Skeletal muscle satellite cell (primary cell): ENCODE data around the gene GUCA2A.

ENCODE experiments used
- H3K27me3 ChIP-seq: 2 replicates; pipeline ENCODE4 v1.7.0; 2013; ENCODE audit warnings: low read length; ENCODE audit not compliant: control insufficient read depth, insufficient read depth
- H3K36me3 ChIP-seq: 2 replicates; pipeline ENCODE4 v1.7.0; 2013; ENCODE audit warnings: mild to moderate bottlenecking, control low read depth, low read length; ENCODE audit not compliant: insufficient read depth
- H3K4me1 ChIP-seq: 2 replicates; pipeline ENCODE4 v1.7.0; 2013; ENCODE audit warnings: low read length; ENCODE audit not compliant: control insufficient read depth, insufficient read depth
- H3K4me2 ChIP-seq: 2 replicates; pipeline ENCODE4 v1.7.0; 2013; ENCODE audit warnings: mild to moderate bottlenecking, low read length
- H3K4me3 ChIP-seq: 2 replicates; pipeline ENCODE4 v1.7.0; 2013; ENCODE audit warnings: low read length
- H3K9ac ChIP-seq: 2 replicates; pipeline ENCODE4 v1.7.0; 2013; ENCODE audit warnings: mild to moderate bottlenecking, low read depth, low read length, moderate library complexity
- H3K9me3 ChIP-seq: replicated peaks from 2 replicates; pipeline ENCODE4 v1.7.0; 2013; ENCODE audit warnings: mild to moderate bottlenecking, control low read depth, low read length

The GUCA2A gene

GRCh38 chr1:42165511-42166210, 1.1 kb upstream of the GUCA2A start:
- H3K9ac ChIP-seq = no peak overlapping the region
- no peak overlapping the region for H3K4me3 ChIP-seq
- H3K36me3 ChIP-seq = no peaks in the 10 kb centered on the region
- no peaks in the 10 kb centered on the region for H3K9me3 ChIP-seq
- H3K4me1 ChIP-seq = peaks cover 3% of the 10 kb centered on the region
- H3K4me2 ChIP-seq = no peak overlapping the region
- peaks cover 3% of the 10 kb centered on the region for H3K27me3 ChIP-seq

DNA sequence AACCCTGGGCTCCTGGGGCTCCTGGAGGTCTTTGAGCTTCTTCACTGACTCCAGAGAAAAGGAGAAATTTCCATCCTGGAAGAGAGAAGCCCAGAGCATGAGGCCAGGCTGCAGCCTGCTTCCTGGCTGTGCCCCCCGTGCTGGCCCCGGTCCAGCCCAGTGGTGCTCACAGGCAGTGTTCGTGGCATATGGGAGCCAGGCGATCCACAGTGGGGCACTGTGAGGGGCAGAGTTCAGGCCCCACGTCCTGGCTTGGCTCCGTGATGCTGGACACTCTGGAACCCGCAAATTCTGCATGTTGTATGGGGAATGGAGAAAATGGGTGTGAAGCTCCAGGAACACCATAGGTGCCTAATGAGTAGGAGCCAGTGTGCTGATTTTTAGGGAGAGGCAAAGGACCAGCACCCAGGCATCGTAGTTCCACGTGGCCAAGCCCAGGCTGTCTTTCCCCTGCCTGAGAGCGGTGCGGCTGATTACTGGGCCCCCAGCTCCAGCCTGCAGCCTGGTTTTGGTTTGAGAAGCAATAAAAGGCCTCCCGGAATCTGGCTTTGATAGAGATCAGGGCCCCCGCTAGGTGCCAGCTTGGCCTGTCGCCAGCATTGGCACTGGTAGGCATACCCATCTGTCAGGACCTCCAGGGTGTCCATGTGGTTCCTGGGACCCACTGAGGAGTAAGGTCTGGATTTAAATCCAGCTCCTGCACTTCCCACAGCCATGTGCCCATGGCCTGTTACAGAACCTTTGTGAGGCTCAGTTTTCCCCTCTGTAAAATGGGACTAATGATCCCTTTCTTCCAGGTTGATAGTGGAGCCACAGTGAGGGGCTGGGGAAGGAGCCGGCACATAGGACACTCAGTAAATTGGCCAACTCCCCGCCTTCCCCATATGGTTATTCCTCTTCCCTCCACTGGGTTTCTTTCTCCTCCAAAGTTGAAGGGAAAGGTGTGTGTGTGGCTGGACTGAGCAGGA, 725 bp downstream of the GUCA2A start:
- Histone ChIP-seq H3K9me3 (no peaks in the 10 kb centered on the region), H3K36me3 (no peaks in the 10 kb centered on the region), H3K4me1 (peaks cover 3% of the 10 kb centered on the region), H3K9ac (no peak overlapping the region), H3K27me3 (peaks cover 9% of the 10 kb centered on the region), H3K4me2 (no peak overlapping the region), H3K4me3 (no peak overlapping the region)

DNA sequence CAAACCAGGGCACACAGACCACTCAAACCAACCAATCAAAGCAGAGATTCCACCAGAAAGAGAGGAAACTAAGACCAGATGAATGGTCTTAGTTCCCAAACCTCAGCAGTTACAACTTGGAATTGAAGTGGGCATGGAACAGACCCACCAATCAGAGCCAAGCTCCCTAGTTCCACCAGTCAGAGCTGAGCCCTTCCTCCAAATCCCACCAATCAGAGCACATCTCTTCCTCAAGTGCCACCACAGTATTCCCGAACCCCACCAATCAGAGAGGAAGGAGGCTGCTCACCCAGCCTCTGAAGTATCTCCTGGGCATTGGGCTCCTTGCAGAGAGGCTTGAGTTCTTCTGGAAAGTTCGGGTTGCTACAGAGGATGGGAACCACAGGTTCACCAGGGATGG, 1.4 kb downstream of the GUCA2A start:
- Histone ChIP-seq H3K27me3 (peaks cover 9% of the 10 kb centered on the region), H3K9me3 (no peaks in the 10 kb centered on the region), H3K4me1 (peaks cover 3% of the 10 kb centered on the region), H3K9ac (no peak overlapping the region), H3K4me3 (no peak overlapping the region), H3K36me3 (no peaks in the 10 kb centered on the region), H3K4me2 (no peak overlapping the region)

- H3K4me2 ChIP-seq = no peak overlapping the region
These were observed 2.4 kb downstream of the GUCA2A start for GRCh38 chr1:42162181-42162580.

DNA sequence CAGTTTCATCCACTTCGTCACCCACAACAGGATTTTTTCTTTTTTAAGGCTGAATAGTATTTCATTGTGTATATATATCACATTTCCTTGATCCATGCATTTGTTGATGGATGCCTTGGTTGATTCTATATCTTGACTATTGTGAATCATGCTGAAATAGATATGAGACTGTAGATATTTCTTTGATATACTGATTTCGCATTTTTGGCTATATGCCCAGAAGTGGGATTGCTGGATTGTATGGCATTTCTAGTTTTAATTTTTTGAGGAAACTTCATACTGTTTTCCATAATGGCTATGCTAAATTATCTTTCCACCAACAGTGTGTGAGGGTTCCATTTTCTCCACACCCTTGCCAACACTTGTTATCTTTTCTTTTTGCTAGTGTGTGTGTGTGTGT, 6.4 kb downstream of the GUCA2A start:
- no peaks in the 10 kb centered on the region for H3K4me1 ChIP-seq
- peaks cover 12% of the 10 kb centered on the region for H3K27me3 ChIP-seq
- no peaks in the 10 kb centered on the region for H3K9me3 ChIP-seq
- H3K9ac ChIP-seq = no peak overlapping the region
- H3K36me3 ChIP-seq = no peaks in the 10 kb centered on the region
- H3K4me2 ChIP-seq = no peak overlapping the region
- H3K4me3 ChIP-seq = no peak overlapping the region

More at GRCh38 chr1:42162181-42162580, 2.4 kb downstream of the GUCA2A start:
- Histone ChIP-seq H3K9ac (no peak overlapping the region), H3K9me3 (no peaks in the 10 kb centered on the region), H3K36me3 (no peaks in the 10 kb centered on the region), H3K4me3 (no peak overlapping the region), H3K4me1 (peaks cover 3% of the 10 kb centered on the region), H3K27me3 (peaks cover 9% of the 10 kb centered on the region)

GRCh38 chr1:42157667-42158066, 6.9 kb downstream of the GUCA2A start:
- Histone ChIP-seq H3K36me3 (no peaks in the 10 kb centered on the region), H3K4me1 (no peaks in the 10 kb centered on the region), H3K4me2 (no peak overlapping the region), H3K9me3 (no peaks in the 10 kb centered on the region), H3K27me3 (peaks cover 14% of the 10 kb centered on the region), H3K9ac (no peak overlapping the region), H3K4me3 (no peak overlapping the region)

DNA sequence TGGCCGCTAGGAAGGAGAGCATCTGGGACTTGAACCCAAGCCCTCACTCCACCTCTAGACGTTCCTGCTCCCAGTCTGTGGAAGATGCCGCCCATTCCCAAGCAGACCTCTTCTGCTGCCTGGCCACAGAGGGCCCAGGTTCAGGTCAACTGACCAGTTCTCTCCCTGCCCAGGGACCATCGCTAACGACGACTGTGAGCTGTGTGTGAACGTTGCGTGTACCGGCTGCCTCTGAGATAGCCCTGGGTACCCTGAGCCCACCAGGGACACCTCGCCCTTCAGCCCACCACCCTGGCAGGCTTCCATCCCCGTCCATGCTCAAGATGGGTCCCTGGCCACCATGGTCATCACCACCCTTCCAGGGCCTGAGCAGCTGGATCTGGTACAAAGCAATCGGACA, 9.2 kb downstream of the GUCA2A start:
- no peaks in the 10 kb centered on the region for H3K4me1 ChIP-seq
- no peaks in the 10 kb centered on the region for H3K9me3 ChIP-seq
- no peaks in the 10 kb centered on the region for H3K36me3 ChIP-seq
- H3K9ac ChIP-seq = no peak overlapping the region
- no peak overlapping the region for H3K4me2 ChIP-seq
- peaks cover 23% of the 10 kb centered on the region for H3K27me3 ChIP-seq
- no peak overlapping the region for H3K4me3 ChIP-seq

DNA sequence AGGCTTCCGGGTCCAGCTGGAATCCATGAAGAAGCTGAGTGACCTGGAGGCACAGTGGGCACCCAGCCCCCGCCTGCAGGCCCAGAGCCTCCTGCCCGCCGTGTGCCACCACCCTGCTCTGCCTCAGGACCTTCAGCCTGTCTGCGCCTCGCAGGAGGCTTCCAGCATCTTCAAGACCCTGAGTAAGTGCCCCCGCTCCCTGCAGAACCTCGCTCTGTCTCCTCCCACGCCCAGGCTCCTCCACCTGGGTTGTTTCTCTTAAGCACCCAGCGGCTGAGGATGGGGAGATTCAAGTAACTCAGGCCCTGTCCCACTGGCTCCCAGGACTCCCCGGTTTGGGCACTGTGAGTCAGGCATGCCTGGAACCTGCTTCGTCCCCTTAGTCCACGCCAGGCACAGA, 9.9 kb downstream of the GUCA2A start:
- Histone ChIP-seq H3K4me2 (no peak overlapping the region), H3K27me3 (peaks cover 24% of the 10 kb centered on the region), H3K4me3 (no peak overlapping the region), H3K36me3 (no peaks in the 10 kb centered on the region), H3K9me3 (no peaks in the 10 kb centered on the region), H3K4me1 (no peaks in the 10 kb centered on the region), H3K9ac (no peak overlapping the region)

GRCh38 chr1:42153624-42154023, 10.9 kb downstream of the GUCA2A start:
- Histone ChIP-seq H3K4me1 (no peaks in the 10 kb centered on the region), H3K36me3 (no peaks in the 10 kb centered on the region), H3K4me2 (no peak overlapping the region), H3K4me3 (no peak overlapping the region), H3K27me3 (peaks cover 22% of the 10 kb centered on the region), H3K9ac (no peak overlapping the region), H3K9me3 (no peaks in the 10 kb centered on the region)

- peaks cover 27% of the 10 kb centered on the region for H3K27me3 ChIP-seq
These were observed 11.5 kb downstream of the GUCA2A start, which contains the start of gene GUCA2B for GRCh38 chr1:42152907-42153600. GUCA2B (plus strand) TSS chr1:42153410; CDS start chr1:42153451, 41 bp downstream.

GRCh38 chr1:42152119-42152518, 12.4 kb downstream of the GUCA2A start:
- H3K9ac ChIP-seq = no peak overlapping the region
- no peaks in the 10 kb centered on the region for H3K9me3 ChIP-seq
- H3K4me3 ChIP-seq = no peak overlapping the region
- peaks cover 37% of the 10 kb centered on the region for H3K27me3 ChIP-seq
- H3K4me2 ChIP-seq = no peak overlapping the region
- no peaks in the 10 kb centered on the region for H3K4me1 ChIP-seq
- no peaks in the 10 kb centered on the region for H3K36me3 ChIP-seq

More at GRCh38 chr1:42152907-42153600, 11.5 kb downstream of the GUCA2A start, which contains the start of gene GUCA2B:
- no peak within 1 kb of the TSS for H3K4me3 ChIP-seq
- no peaks in the 10 kb centered on the region for H3K36me3 ChIP-seq
- no peak within 1 kb of the TSS for H3K9ac ChIP-seq
- no peaks in the 10 kb centered on the region for H3K9me3 ChIP-seq
- no peak within 1 kb of the TSS for H3K4me2 ChIP-seq
- H3K4me1 ChIP-seq = no peaks in the 10 kb centered on the region
